Progenitor cell of endocrine pancreas (in vitro differentiated cells): ENCODE results near the gene PRRG4. TPM values are rescaled to one million over a fixed set of nuclear protein-coding genes. Genes with fewer than 3 reads are reported as not detected.
"Not testable (repeated sequence)": the region's sequence is repeated elsewhere in the genome, so short reads cannot be mapped to it uniquely, and the experiment has no call there.

Source experiments
- DNase-seq: peaks from one replicate; pipeline ENCODE4 v3.0.0; 2021; ENCODE audit warnings: low spot score; ENCODE audit not compliant: unreplicated experiment
- H3K27ac Mint-ChIP-seq: 2 replicates; pipeline ENCODE4 v1.8.0; 2021; ENCODE audit warnings: mild to moderate bottlenecking, moderate library complexity, mixed read lengths
- H3K27me3 Mint-ChIP-seq: 2 replicates; pipeline ENCODE4 v1.8.0; 2021; ENCODE audit warnings: mixed read lengths
- H3K36me3 Mint-ChIP-seq: 2 replicates; pipeline ENCODE4 v1.8.0; 2022; ENCODE audit warnings: mixed read lengths; ENCODE audit not compliant: insufficient read depth
- H3K4me1 Mint-ChIP-seq: 2 replicates; pipeline ENCODE4 v1.8.0; 2021; ENCODE audit warnings: low read depth, mixed read lengths
- H3K4me3 Mint-ChIP-seq: 2 replicates; pipeline ENCODE4 v1.8.0; 2021; ENCODE audit warnings: low read depth, mild to moderate bottlenecking, moderate library complexity, mixed read lengths
- H3K9me3 Mint-ChIP-seq: 2 replicates; pipeline ENCODE4 v1.8.0; 2021; ENCODE audit warnings: low read depth, mixed read lengths
- total RNA-seq: library from RNA; stranded (reverse); gene quantifications from 2 replicates; pipeline ENCODE4 v1.2.1, GENCODE V29; 2021
- TF ChIP-seq, protein P1 (sequence below): fragments of 200-600 bp; sonication (generic); IDR thresholded peaks from one replicate; pipeline ENCODE4 v1.5.0; 2021; ENCODE audit warnings: antibody characterized with exemption, mild to moderate bottlenecking; ENCODE audit not compliant: unreplicated experiment

Gene PRRG4
- total RNA-seq, 1 donor from 2014 or later: 0.67 TPM

DNA sequence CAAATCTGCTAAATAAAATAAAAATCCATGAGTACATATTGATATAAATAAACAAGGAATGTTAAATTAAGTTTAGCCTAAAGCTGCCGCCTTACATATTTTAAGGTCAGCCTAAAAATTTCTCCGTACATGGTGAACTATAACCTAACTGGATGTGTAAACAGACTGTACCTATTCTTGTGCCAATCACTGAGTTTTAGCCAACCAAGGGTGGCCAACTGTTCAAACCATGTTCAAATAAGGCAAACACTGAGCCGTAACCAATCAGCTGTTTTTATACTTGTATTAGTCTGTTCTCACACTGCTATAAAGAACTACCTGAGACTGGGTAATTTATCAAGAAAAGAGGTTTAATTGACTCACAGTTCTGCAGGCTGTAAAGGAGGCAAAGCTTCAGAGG lies 54.3 kb downstream of the PRRG4 start:
- no peak for DNase-seq
- TF ChIP-seq, protein P1, sequence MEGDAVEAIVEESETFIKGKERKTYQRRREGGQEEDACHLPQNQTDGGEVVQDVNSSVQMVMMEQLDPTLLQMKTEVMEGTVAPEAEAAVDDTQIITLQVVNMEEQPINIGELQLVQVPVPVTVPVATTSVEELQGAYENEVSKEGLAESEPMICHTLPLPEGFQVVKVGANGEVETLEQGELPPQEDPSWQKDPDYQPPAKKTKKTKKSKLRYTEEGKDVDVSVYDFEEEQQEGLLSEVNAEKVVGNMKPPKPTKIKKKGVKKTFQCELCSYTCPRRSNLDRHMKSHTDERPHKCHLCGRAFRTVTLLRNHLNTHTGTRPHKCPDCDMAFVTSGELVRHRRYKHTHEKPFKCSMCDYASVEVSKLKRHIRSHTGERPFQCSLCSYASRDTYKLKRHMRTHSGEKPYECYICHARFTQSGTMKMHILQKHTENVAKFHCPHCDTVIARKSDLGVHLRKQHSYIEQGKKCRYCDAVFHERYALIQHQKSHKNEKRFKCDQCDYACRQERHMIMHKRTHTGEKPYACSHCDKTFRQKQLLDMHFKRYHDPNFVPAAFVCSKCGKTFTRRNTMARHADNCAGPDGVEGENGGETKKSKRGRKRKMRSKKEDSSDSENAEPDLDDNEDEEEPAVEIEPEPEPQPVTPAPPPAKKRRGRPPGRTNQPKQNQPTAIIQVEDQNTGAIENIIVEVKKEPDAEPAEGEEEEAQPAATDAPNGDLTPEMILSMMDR: no peak
- no peak overlapping the region for H3K4me3 Mint-ChIP-seq
- no peaks in the 10 kb centered on the region for H3K4me1 Mint-ChIP-seq
- no peaks in the 10 kb centered on the region for H3K36me3 Mint-ChIP-seq
- peaks cover 62% of the 10 kb centered on the region for H3K27me3 Mint-ChIP-seq
- no peak overlapping the region for H3K27ac Mint-ChIP-seq
- H3K9me3 Mint-ChIP-seq: no peaks in the 10 kb centered on the region

DNA sequence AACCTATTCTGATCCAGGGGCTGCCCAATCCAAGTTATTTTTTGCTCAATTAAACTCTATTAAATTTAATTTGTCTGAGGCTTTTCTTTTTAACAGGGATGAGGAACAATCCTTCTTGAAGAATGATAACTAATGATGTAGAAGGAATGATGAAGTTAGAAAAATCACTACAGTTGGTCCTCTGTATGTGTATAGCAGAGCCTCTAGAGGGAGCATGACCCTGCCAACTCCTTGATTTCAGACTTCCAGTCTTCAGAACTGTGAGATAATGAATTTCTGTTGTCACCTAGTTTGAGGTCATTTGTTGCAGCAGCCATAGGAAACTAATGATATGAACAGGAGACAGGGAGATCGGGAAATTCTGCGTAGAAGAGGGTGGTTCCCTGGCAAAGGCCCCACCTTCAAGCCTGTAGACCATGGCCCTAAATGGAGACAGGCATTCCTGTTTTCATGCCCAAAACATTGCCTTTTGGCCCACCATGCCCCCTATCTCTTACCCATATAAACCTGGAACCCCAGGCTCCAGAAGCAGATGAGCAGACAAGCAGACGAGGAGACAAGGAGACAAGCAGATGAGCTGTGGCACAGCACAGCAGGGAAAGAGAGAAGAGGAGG lies 55.1 kb downstream of the PRRG4 start:
- Mint-ChIP-seq H3K36me3 (no peaks in the 10 kb centered on the region), H3K27ac (no peak overlapping the region)

DNA sequence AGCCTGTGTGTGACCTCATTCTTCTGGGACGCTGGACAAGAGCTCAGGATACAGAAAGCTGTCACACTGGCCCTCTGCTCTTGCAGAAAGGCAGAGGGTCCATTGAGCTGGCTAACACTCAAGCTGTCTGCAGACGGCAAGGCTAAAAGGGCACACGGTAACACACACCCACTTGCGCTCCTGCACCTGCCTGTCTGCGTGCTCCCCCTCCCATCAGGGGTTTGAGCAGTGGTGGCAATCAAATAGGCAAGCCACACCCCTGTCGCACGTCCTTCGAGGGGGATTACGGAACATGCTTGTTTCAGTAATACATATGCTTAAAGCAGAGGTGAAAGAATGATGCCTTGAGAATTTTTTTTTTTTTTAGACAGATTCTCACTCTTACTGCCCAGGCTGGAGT lies 55.8 kb downstream of the PRRG4 start:
- H3K27me3 Mint-ChIP-seq: peaks cover 76% of the 10 kb centered on the region
- DNase-seq: no peak
- H3K9me3 Mint-ChIP-seq: no peaks in the 10 kb centered on the region
- no peaks in the 10 kb centered on the region for H3K4me1 Mint-ChIP-seq
- no peak overlapping the region for H3K4me3 Mint-ChIP-seq
- no peak overlapping the region for H3K27ac Mint-ChIP-seq
- H3K36me3 Mint-ChIP-seq: no peaks in the 10 kb centered on the region
- TF ChIP-seq, protein P1: no peak

More for the DNA sequence above, 55.1 kb downstream of the PRRG4 start:
- H3K27me3 Mint-ChIP-seq: peaks cover 70% of the 10 kb centered on the region
- H3K9me3 Mint-ChIP-seq: no peaks in the 10 kb centered on the region
- DNase-seq: no peak
- H3K4me1 Mint-ChIP-seq: no peaks in the 10 kb centered on the region
- H3K4me3 Mint-ChIP-seq: no peak overlapping the region
- TF ChIP-seq, protein P1: peak; percentile 62

DNA sequence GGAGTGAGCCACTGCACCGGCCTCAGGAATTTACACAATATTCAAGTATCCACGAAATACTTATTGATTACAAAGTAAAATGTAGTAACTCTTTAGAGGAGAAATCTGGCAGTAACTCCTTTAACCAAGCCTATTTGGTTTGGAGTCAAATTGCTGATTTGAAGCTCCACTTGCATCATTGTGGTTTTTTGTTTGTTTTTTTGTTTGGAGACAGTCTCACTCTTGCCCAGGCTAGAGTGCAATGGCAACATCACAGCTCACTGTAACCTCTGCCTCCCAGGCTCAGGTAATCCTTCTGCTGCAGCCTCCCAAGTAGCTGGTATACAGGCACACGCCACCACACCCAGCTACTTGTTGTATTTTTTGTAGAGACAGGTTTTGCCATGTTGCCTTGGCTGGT lies 56.5 kb downstream of the PRRG4 start:
- H3K27ac Mint-ChIP-seq: no peak overlapping the region
- H3K9me3 Mint-ChIP-seq: no peaks in the 10 kb centered on the region
- H3K4me3 Mint-ChIP-seq: no peak overlapping the region
- DNase-seq: no peak
- TF ChIP-seq, protein P1: no peak
- peaks cover 73% of the 10 kb centered on the region for H3K27me3 Mint-ChIP-seq
- no peaks in the 10 kb centered on the region for H3K36me3 Mint-ChIP-seq
- peaks cover under 1% of the 10 kb centered on the region for H3K4me1 Mint-ChIP-seq

- not testable (repeated sequence) for H3K27ac Mint-ChIP-seq, H3K9me3 Mint-ChIP-seq, H3K36me3 Mint-ChIP-seq, DNase-seq, H3K4me1 Mint-ChIP-seq, H3K4me3 Mint-ChIP-seq
- H3K27me3 Mint-ChIP-seq: peaks cover 60% of the 10 kb centered on the region
Measured at GRCh38 chr11:32887707-32888383, 58.1 kb downstream of the PRRG4 start.

GRCh38 chr11:32888384-32888710 lies 58.6 kb downstream of the PRRG4 start:
- H3K4me3 Mint-ChIP-seq, H3K27ac Mint-ChIP-seq, H3K36me3 Mint-ChIP-seq, H3K4me1 Mint-ChIP-seq, H3K9me3 Mint-ChIP-seq, DNase-seq: not testable (repeated sequence)
- H3K27me3 Mint-ChIP-seq: peaks cover 57% of the 10 kb centered on the region
